Effector memory CD4-positive, alpha-beta T cell (primary cell): ENCODE results near the gene IL1R2.

ENCODE experiments used
- DNase-seq, 3 donors: peaks; one replicate each; pipeline ENCODE4 v3.0.0-alpha.2; 2020
- H3K27ac ChIP-seq: 2 replicates; pipeline ENCODE4 v1.7.0; 2013; ENCODE audit warnings: mild to moderate bottlenecking, low read length, moderate library complexity; ENCODE audit not compliant: insufficient read depth, poor library complexity, severe bottlenecking
- H3K27me3 ChIP-seq: replicated peaks from 2 replicates; pipeline ENCODE4 v1.7.0; 2013; ENCODE audit warnings: mild to moderate bottlenecking, low read length; ENCODE audit not compliant: insufficient read depth, control insufficient read depth, poor library complexity, severe bottlenecking
- H3K36me3 ChIP-seq: 2 replicates; pipeline ENCODE4 v1.7.0; 2013; ENCODE audit warnings: mild to moderate bottlenecking, low read length, moderate library complexity; ENCODE audit not compliant: control insufficient read depth, insufficient read depth
- H3K4me1 ChIP-seq: 2 replicates; pipeline ENCODE4 v1.7.0; 2013; ENCODE audit warnings: low read length, mild to moderate bottlenecking; ENCODE audit not compliant: control insufficient read depth, insufficient read depth, poor library complexity, severe bottlenecking
- H3K4me3 ChIP-seq: 2 replicates; pipeline ENCODE4 v1.7.0; 2013; ENCODE audit warnings: low read length, low read depth, mild to moderate bottlenecking; ENCODE audit not compliant: insufficient read depth, poor library complexity, severe bottlenecking
- H3K9me3 ChIP-seq: 2 replicates; pipeline ENCODE4 v1.7.0; 2013; ENCODE audit warnings: mild to moderate bottlenecking, low read length, moderate library complexity; ENCODE audit not compliant: control insufficient read depth

IL1R2 gene

GRCh38 chr2:102005989-102006885, 14.5 kb downstream of the IL1R2 start:
- Histone ChIP-seq H3K9me3 (no peaks in the 10 kb centered on the region), H3K4me3 (no peak overlapping the region), H3K27ac (no peak overlapping the region), H3K4me1 (peaks cover 3% of the 10 kb centered on the region), H3K27me3 (no peaks in the 10 kb centered on the region), H3K36me3 (no peaks in the 10 kb centered on the region)
- DNase-seq, result no peak

GRCh38 chr2:102006886-102007278, 15.1 kb downstream of the IL1R2 start:
- Histone ChIP-seq H3K36me3 (no peaks in the 10 kb centered on the region), H3K4me3 (no peak overlapping the region), H3K27me3 (no peaks in the 10 kb centered on the region), H3K4me1 (peaks cover 3% of the 10 kb centered on the region), H3K9me3 (no peaks in the 10 kb centered on the region), H3K27ac (no peak overlapping the region)
- no peak for DNase-seq

- Histone ChIP-seq H3K4me3 (no peak overlapping the region), H3K9me3 (no peaks in the 10 kb centered on the region), H3K27me3 (no peaks in the 10 kb centered on the region), H3K4me1 (peaks cover 3% of the 10 kb centered on the region), H3K36me3 (no peaks in the 10 kb centered on the region), H3K27ac (no peak overlapping the region)
- DNase-seq, result no peak
These were observed 16.7 kb downstream of the IL1R2 start for GRCh38 chr2:102008490-102008889.

- peaks cover 3% of the 10 kb centered on the region for H3K4me1 ChIP-seq
- H3K27ac ChIP-seq, result no peak overlapping the region
- H3K27me3 ChIP-seq, result no peaks in the 10 kb centered on the region
These were observed 17.8 kb downstream of the IL1R2 start for GRCh38 chr2:102009557-102009956.

GRCh38 chr2:102010902-102011301, 19.1 kb downstream of the IL1R2 start:
- H3K36me3 ChIP-seq, result no peaks in the 10 kb centered on the region
- H3K4me3 ChIP-seq, result no peak overlapping the region
- no peaks in the 10 kb centered on the region for H3K9me3 ChIP-seq
- no peak for DNase-seq
- H3K27ac ChIP-seq, result no peak overlapping the region
- no peaks in the 10 kb centered on the region for H3K27me3 ChIP-seq
- no peaks in the 10 kb centered on the region for H3K4me1 ChIP-seq

More at GRCh38 chr2:102009557-102009956, 17.8 kb downstream of the IL1R2 start:
- no peak for DNase-seq
- Histone ChIP-seq H3K4me3 (no peak overlapping the region), H3K9me3 (no peaks in the 10 kb centered on the region), H3K36me3 (no peaks in the 10 kb centered on the region)

GRCh38 chr2:102012061-102012614, 20.4 kb downstream of the IL1R2 start:
- no peak overlapping the region for H3K4me3 ChIP-seq
- H3K27me3 ChIP-seq, result no peaks in the 10 kb centered on the region
- no peaks in the 10 kb centered on the region for H3K4me1 ChIP-seq
- no peak overlapping the region for H3K27ac ChIP-seq
- no peaks in the 10 kb centered on the region for H3K9me3 ChIP-seq
- H3K36me3 ChIP-seq, result no peaks in the 10 kb centered on the region
- DNase-seq, result no peak

GRCh38 chr2:102013206-102014040, 21.7 kb downstream of the IL1R2 start:
- H3K36me3 ChIP-seq, result no peaks in the 10 kb centered on the region
- no peaks in the 10 kb centered on the region for H3K4me1 ChIP-seq
- no peak for DNase-seq
- no peaks in the 10 kb centered on the region for H3K27me3 ChIP-seq
- H3K4me3 ChIP-seq, result no peak overlapping the region
- no peak overlapping the region for H3K27ac ChIP-seq
- H3K9me3 ChIP-seq, result no peaks in the 10 kb centered on the region

GRCh38 chr2:102014041-102014345, 22.2 kb downstream of the IL1R2 start:
- Histone ChIP-seq H3K9me3 (no peaks in the 10 kb centered on the region), H3K27me3 (no peaks in the 10 kb centered on the region), H3K36me3 (no peaks in the 10 kb centered on the region), H3K4me3 (no peak overlapping the region), H3K27ac (no peak overlapping the region), H3K4me1 (no peaks in the 10 kb centered on the region)
- no peak for DNase-seq

- Histone ChIP-seq H3K36me3 (no peaks in the 10 kb centered on the region), H3K4me1 (no peaks in the 10 kb centered on the region), H3K27me3 (no peaks in the 10 kb centered on the region), H3K9me3 (no peaks in the 10 kb centered on the region), H3K27ac (no peak overlapping the region), H3K4me3 (no peak overlapping the region)
- DNase-seq, result no peak
These were observed 23.6 kb downstream of the IL1R2 start for GRCh38 chr2:102015399-102015798.
